GM10266 (cell line): Measurements from ENCODE around the gene HOXA13.

Experiments
- DNase-seq: peaks from one replicate; pipeline ENCODE4 v3.0.0; 2012; ENCODE audit errors: extremely low spot score
- CTCF ChIP-seq: IDR thresholded peaks from 2 replicates; pipeline ENCODE4 v1.5.1; 2012; ENCODE audit warnings: mild to moderate bottlenecking, low read depth; ENCODE audit not compliant: control insufficient read depth, insufficient read depth; ENCODE audit errors: missing control alignments

Gene HOXA13

DNA sequence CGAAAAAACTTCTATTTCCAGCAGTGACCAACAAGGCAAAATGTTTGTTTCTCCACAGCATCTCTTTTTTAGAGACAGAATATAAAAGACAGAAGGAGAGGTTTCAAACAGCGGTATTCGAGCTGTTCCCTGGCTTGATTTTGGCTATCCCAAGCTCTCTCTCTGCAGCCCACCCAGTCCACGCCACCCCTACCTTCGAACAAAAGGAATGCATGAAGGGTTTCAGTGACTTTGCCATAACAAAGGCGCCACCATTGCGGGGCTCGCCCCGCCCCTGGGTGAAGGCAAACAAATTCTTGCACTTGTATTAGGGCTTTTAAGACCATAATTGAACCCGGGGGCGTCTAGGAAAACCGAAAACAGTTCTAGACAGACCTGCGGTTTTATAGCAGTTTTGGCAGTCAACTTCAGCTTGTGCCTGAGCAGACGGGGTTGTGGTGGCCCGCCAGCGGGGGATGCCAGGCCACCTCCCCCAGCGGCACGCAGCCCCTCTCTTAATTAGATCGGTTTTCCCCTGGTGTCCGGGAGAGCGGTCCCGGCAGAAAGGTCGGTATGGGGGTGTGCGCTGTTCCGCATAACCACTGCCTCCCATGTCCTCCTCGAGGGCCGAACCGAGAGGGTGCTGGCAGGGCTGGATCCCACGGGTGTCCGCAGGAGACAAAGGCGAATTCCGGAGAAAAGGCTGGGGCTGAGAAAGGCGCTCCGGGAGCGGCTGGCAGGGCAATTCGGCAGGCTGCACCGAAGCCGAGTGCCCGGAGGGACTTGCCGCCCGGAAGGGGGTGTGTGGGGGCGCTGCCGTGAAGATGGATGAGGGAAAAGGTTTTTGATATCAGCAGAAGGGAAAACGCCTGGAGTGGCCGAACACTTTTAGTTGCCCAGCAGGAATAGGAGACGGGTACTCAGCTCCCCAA is 12.2 kb downstream of the HOXA13 start:
- no peak for TF ChIP-seq CTCF
- no peak for DNase-seq

DNA sequence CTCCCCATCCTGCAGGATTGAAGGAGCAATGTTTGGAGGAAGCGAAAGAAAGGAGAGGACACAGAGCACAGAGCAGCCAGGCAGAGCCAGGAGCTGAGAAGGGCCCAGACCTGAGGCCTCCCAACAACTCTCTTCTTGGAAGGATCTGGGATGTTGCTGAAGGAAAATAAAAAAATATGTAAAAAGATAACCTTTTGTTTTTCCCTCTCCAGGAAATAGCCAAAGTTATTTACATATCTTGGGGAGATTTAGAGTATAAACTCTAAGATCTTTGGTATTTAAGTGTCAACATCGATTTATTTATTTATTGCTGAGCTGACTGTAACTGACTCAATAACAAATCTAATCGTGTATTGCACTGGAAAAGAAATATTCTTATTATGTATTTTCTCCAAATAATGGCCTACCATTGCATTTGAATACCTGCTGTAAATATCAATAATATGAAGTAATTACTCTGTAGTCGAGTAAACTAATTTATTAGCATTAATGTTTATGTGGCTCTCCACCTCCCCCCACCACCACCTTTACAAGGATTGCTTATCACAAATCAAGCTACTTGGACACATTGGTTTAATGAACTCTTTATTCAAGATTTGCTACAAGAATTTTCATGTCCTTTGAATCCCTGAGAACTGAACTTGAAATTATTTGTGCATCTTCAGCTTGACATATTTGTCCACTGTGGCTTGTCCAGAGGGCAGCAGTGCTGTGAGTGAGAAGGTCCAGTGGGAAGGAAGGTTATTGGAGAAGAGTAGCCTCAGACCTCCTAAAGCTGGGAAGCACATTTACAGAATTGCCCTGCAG is 13.0 kb downstream of the HOXA13 start:
- no peak for TF ChIP-seq CTCF
- DNase-seq, result no peak

DNA sequence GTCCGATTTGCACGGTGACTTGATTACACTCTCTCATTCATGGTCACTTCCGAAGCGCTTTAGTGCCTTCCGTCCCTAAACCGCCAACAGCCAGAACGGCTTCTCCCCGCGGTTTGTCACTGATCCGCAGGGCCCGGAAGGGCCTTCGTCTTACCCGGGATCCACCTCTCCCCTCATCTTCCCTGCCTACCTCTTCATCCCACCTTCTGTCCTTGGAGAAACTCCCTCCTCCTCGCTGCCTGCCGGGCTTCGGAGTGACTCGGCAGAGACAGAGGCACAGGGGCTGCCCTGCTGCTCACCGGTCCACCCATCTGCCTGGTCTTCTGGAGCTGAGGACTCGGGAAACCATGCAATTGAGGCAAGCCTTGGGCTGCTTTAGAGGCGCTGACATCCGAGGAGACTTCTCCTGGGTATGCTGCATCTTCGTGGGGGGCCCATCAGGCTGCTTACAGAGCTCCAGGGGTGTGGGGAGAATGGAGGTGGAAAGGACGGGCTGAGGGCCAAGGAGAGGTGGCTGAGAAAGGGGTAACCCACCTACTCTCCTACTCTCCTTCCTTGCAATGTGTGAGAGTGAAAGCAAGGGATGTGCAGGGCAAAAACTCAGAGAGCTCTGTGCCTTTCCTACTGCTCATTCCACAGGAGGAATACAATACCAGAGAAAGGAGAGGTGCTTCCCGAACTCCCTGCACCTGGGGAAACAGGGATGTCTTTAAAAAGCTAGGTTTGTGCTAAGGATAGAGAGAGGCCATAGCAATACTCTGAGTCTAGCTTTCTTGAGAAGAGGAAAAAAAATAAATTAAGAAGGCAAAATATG is 13.8 kb downstream of the HOXA13 start:
- TF ChIP-seq CTCF, result no peak
- no peak for DNase-seq

DNA sequence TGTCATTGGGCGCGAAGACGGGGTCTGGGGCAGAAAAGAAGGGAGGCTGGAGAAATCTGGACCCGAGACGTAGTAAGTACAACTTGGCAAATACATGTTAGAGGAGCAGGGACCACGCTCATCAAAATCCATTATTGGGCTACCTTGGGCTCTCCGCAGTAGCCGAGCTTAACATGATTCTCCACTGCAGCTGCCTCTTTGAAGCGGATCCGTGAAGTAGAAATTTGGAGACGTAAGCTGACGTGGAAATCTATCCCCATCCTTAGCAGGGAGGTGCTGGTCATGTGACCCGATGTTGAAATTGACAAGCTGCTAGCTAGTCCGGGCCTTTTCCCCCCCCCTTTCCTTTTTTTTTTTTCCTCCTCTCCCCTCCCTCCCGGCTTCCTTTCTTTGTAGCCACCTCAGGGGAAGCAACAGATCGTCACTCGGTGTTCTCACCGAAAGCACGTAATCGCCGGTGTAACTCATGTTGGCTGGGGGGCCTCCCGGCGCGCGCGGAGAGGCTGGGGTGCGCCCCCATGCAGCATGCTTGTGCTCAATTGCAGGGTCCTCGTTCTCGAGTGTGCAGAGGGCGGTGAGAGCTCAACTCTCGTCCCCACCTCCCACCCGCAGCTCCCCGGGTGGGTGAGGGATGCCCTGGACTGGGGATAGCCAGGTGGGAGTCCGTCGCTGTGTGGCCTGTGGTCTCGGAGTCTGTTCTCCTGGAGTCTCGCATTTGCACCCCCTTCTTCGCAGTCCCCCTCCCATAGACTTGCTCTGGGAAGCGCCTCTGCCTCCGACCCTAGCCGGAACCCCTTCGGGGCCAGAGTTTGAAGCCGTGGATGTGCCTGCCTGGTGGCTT is 14.7 kb downstream of the HOXA13 start, which contains the start of gene HOXA11:
Gene HOXA11 (minus strand): TSS at position 220 of the 841 bp plus-strand sequence. CDS start 88 bp downstream, at position 132.
- DNase-seq, result no peak
- no peak for TF ChIP-seq CTCF

GRCh38 chr7:27184337-27185012 is 15.4 kb downstream of the HOXA13 start:
- DNase-seq, result no peak
- TF ChIP-seq CTCF, result no peak

GRCh38 chr7:27183682-27184336 is 16.1 kb downstream of the HOXA13 start:
- no peak for DNase-seq
- TF ChIP-seq CTCF, result no peak
